HG02588 (cell line): Measurements from ENCODE around the gene ATP6V0C.
"Not testable (repeated sequence)": the region's sequence is repeated elsewhere in the genome, so short reads cannot be mapped to it uniquely, and the experiment has no call there.

Source experiments
- ATAC-seq: cut with Tn5 transposase; IDR thresholded peaks from one replicate; pipeline ENCODE4 v1.9.1; 2021; ENCODE audit warnings: mild to moderate bottlenecking, moderate library complexity; ENCODE audit not compliant: unreplicated experiment

The ATP6V0C gene

DNA sequence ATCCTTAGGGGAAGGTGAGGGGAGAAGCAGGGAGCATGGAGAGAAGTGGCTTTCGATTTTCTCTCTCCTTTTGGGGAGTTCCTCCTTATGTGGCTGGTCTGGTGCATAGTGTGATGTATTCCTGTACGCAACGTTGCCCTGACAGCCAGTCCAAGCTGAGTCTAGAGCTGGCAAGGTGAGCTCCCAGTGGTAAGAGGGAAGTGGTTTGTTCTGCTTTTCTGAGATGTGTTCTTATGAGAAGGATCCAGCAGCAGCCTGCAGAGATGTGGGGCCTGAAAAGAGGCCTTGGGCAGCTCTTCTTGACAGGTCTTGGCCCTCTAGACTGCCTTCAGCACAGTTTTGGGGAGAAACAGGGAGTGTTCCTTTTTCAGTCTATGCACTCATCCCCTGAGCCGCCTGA, 27.2 kb downstream of the ATP6V0C start:
- ATAC-seq: not testable (repeated sequence)

DNA sequence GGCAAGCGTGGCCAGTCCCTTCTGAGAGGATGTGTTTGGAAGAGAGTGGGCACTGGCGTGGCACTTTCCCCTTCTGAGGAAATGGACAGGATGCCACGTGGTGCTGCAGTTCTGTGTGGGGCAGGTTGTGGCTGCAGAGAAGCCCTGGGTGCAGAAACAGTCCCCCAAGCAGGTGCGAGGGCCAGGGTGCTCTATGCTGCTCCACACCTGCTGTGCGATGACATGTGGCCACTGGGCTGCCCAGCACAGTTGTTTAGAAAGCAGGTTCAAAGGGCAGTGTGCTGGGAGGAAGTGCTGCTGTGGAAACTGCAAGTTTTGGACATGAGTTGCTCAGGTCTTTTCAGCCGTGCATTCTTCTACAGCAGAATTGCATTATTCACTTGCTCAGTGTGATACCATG, 27.7 kb downstream of the ATP6V0C start:
- ATAC-seq: not testable (repeated sequence)

DNA sequence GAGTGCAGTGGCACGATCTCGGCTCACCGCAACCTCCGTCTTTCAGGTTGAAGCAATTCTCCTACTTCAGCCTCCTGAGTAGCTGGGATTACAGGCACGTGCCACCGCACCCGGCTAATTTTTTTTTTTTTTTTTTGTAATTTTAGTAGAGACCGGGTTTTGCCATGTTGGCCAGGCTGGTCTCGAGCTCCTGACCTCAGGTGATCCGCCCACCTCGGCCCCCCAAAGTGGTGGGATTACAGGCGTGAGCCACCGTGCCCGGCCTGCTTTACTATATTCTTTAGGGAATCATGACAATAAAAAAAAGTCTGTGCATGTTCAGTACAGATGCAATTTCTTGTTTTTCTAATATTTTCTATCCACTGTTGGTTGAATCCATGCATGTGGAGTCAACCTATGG, 30.0 kb downstream of the ATP6V0C start:
- not testable (repeated sequence) for ATAC-seq

DNA sequence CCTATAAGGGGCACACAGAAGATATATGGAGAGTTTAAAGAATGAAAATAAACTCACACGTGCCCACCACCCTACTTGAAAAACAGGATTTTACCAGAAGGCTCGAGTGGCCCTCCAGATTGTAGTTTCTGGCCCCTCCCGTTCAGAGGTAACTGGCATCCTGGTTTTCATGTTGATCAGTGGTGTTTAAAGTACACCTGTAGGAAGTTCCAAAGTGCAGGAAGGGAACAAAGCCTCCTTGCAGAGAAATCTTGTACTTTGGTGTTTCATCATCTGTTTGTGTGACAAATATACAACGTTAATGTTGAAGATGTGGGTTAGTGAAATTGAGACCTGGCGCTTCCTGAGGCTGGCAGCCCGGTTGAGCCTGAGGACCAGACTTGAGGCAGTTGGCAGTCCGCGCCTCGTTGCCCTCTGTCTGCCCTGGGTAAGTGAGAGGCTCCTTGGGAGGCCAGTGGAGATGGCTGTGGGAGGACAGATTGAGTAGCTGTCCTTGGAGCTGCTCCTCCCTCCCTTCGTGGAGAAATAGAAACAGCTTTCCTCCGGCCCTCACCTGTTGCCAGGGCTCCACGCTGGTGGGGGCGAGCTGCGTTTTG, 36.6 kb downstream of the ATP6V0C start:
- ATAC-seq: not testable (repeated sequence)

DNA sequence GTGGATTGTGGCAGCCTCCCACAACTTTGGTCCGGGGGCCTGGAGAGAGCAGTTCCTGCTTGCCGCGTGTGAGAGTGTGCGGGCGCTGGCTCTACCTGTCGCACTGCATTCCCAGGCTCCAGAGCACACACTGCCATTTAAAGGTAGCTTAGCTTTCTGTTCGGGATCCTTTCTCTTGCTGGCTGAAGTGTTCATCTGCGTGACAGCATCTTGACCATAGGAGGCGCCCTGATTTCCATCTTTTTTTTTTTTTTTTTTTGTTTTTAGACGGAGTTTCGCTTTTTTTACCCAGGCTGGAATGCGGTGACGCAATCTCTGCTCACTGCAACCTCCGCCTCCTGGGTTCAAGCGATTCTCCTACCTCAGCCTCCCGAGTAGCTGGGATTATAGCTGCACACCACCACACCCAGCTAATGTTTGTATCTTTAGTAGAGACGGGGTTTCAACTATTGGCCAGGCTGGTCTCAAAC, 37.7 kb downstream of the ATP6V0C start:
- not testable (repeated sequence) for ATAC-seq

DNA sequence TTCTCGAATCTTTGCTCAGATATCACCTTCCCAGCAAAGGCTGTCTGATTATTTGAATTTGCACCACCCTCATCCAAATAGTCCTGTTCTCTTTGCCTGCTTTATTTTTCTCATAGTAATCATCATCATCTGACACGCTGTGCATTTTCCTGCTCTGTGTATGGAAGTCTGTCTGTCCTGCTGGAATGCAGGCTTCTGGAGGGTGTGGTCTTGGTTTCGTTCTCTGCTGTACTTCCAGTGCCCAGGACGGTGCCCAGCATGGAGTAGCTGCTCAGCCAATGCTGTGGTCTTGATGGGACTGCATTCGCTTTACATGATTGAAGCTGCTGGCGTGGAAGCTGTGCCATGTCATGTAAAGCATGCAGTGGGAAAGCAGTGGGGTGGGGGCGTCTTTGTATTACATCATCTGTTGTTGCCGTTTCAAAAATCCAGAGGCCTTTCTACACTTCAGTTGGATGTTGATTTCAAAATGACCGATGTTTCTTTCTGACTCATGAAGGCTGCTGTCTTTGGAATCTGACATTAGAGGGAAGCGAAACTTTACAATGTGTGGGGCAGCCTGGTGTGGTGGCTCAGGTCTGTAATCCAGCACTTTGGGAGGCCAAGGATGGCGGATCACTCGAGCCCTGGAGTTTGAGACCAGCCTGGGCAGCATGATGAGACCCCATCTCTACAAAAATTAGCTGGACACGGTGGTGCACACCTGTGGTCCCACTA, 41.1 kb downstream of the ATP6V0C start:
- ATAC-seq: not testable (repeated sequence)

DNA sequence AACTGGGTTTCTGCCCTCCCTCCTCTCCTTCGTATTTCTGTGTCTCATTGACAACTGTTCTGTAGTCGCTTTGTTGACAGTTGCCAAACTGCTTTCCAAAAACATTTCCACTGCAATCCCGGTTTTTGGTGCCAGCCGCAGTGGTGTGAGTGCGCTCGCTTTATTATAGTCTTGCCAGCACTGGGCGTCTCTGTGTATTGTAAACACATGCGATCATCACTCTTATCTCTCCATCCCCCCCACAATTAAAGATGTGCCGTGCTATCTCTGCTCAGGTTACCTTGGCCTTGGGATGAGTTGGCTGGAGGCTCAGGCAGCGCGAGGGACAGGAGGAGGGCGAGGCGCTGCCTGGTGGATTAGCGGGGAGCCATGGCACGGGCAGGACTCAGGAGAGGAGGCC, 43.4 kb downstream of the ATP6V0C start:
- not testable (repeated sequence) for ATAC-seq

DNA sequence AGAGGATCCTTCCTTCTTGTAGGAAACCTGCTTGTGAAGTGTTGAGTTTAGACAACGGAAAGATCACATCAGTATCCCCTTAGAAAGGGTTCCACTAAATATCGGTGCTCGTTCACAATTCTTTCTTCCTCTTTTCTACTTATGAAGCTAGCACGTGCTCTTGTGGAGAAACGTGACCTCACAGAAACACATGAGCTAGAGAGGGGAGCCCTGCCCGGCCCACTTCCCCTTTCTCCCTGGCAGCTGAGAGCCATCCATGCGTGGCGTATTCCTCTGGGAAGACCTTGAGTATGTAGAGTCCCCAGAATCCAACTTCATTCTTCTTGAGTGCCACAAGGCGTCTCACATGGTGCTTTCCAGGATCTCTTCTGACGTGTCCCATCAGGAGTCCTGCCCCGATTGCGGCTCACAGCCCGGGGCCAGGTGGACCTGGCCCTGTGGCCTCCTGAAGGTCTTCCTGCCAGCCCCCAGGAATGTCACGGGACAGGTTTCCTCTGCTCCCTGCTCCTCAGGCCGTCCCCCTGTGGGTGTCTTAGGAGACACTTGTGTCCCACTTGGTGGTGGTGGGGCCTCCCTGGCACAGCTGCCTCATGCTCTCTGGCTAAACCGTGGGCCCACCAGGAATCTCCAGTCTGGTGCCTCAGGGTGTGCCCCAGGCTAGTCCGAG, 46.5 kb downstream of the ATP6V0C start:
- not testable (repeated sequence) for ATAC-seq

DNA sequence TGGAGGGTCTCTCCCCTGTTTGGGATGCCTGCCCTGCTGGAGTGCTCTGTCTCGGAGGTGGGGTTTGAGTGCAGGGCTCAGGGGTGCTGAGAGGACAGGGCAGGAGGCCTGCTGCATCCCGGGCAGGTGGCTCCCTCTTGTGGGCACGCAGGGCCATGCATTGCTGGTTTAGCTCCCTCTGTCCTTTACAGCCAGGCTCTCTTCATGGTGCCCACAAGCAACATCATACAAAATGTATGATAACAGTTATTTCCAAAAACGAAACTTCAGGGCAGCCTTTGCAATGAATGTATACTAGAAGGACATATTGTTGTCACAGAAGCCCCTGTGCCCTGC, 47.0 kb downstream of the ATP6V0C start:
- ATAC-seq: not testable (repeated sequence)

DNA sequence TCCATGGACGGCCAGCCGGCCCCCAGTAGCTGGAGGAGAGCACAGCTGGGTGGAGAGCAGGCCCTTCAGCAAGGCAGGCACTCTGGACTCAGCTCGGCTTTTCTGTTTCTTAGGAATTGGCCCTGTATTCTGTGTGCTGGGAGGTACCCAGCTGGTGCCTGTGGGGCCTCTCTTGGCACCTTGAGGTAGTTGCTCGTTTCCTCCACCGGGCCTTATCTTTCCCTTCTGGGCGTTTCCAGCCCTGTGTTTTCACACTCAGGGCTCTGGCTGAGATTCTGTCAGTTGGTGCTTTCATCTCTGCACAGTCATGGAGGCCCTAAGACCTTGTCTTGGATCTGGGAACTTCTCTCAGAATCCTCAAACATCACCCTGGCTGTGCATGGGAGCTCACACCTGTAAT, 53.8 kb downstream of the ATP6V0C start:
- not testable (repeated sequence) for ATAC-seq

DNA sequence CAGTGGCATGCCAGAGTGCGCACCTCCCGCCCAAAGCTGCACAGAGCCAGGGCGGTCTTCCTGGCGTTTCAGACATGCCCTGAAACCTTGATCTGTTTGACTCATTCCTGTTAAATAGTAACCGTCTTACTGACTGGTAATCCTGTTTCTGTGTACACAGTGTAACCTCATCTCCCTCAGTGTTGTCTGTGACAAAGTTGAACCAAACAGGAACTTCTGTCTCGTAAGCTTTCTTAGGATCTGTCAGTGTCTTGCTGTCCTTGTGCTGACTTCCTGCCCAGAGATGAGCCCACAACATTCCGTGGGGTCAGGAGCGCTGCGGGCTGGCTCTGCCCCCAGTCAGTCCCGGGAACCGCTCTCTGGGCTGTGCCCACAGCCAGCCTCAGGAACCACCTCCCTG, 54.8 kb downstream of the ATP6V0C start:
- not testable (repeated sequence) for ATAC-seq
